ENCODE data around the gene PCDHA11. TPM values are rescaled to one million over a fixed set of nuclear protein-coding genes. Genes with fewer than 3 reads are reported as not detected.
"Not testable (repeated sequence)": the region's sequence is repeated elsewhere in the genome, so short reads cannot be mapped to it uniquely, and the experiment has no call there.

Gene PCDHA11
- total and polyA plus RNA-seq, 12 donors, result 0.07 to 1.5 (median 0.41) TPM; not detected in 2

GRCh38 chr5:140875085-140876065 lies 6.6 kb downstream of the PCDHA11 start, which contains the start of gene PCDHA12:
TSS of gene PCDHA12 (plus strand) at chr5:140875308. CDS start at chr5:140875473, 165 bp downstream.
- Histone ChIP-seq H3K27ac (peak within 1 kb of the TSS in 1 of 5 donors; percentile 22), H3K27me3 (peaks cover 16% of the 10 kb centered on the region), H3K36me3 (replicated peaks in 1 of 2) (no peaks in the 10 kb centered on the region), H3K4me1 (replicated peaks in 1 of 2) (no peaks in the 10 kb centered on the region), H3K4me3 (peak within 1 kb of the TSS in 1 of 4 donors; percentile 26), H3K9me3 (replicated peaks in 1 of 3) (no peaks in the 10 kb centered on the region)
- 11 to 27% (median 17%) methylated on average over 30 to 47 of the region's 47 CpGs for WGBS, 4 donors
- DNase-seq, result no peak
- intact Hi-C loops (cut with DNase I), result no loop called here
- TF ChIP-seq CTCF (IDR thresholded peaks at IDR 0.05) (no peak), POLR2A (IDR thresholded peaks at IDR 0.05) (no peak)

- peaks cover 16% of the 10 kb centered on the region for H3K27me3 ChIP-seq
- DNase-seq; H3K4me1 ChIP-seq (replicated peaks in 1 of 2); H3K4me3 ChIP-seq; H3K27ac ChIP-seq; H3K9me3 ChIP-seq (replicated peaks in 1 of 3); H3K36me3 ChIP-seq (replicated peaks in 1 of 2); intact Hi-C loops (cut with DNase I): not testable (repeated sequence)
- 30 to 51% (median 42%) methylated on average over 18 to 80 of the region's 80 CpGs for WGBS, 4 donors
These were observed 7.9 kb downstream of the PCDHA11 start for GRCh38 chr5:140876541-140877261.

DNA sequence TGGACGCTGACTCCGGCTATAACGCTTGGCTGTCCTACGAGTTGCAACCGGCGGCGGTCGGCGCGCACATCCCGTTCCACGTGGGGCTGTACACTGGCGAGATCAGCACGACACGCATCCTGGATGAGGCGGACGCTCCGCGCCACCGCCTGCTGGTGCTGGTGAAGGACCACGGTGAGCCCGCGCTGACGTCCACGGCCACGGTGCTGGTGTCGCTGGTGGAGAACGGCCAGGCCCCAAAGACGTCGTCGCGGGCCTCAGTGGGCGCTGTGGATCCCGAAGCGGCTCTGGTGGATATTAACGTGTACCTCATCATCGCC lies 8.5 kb downstream of the PCDHA11 start:
- TF ChIP-seq POLR2A (IDR thresholded peaks at IDR 0.05) (no peak), CTCF (IDR thresholded peaks at IDR 0.05) (no peak)
- no peak for DNase-seq
- H3K9me3 ChIP-seq (replicated peaks in 1 of 3), result no peaks in the 10 kb centered on the region
- H3K27ac ChIP-seq, result no peak overlapping the region
- no peak overlapping the region for H3K4me3 ChIP-seq
- peaks cover 16% of the 10 kb centered on the region for H3K27me3 ChIP-seq
- 35 to 39% (median 36%) methylated on average over 11 to 37 of the region's 37 CpGs for WGBS, 4 donors
- no peaks in the 10 kb centered on the region for H3K4me1 ChIP-seq (replicated peaks in 1 of 2)
- intact Hi-C loops (cut with DNase I), result no loop called here
- H3K36me3 ChIP-seq (replicated peaks in 1 of 2), result no peaks in the 10 kb centered on the region

- Histone ChIP-seq H3K4me1 (replicated peaks in 1 of 2) (no peaks in the 10 kb centered on the region), H3K9me3 (replicated peaks in 1 of 3) (no peaks in the 10 kb centered on the region), H3K36me3 (replicated peaks in 1 of 2) (no peaks in the 10 kb centered on the region), H3K27me3 (peaks cover 5% of the 10 kb centered on the region), H3K27ac (no peak within 1 kb of the TSS), H3K4me3 (peak within 1 kb of the TSS in 1 of 4 donors; percentile 35)
- no peak for TF ChIP-seq POLR2A (IDR thresholded peaks at IDR 0.05)
- peak in 4 of 6 experiments; percentile 13 to 41 (median 30) for TF ChIP-seq CTCF (IDR thresholded peaks at IDR 0.05)
- intact Hi-C loops (cut with DNase I), result no loop called here
- 9 to 14% (median 11%) methylated on average over 14 to 35 of the region's 35 CpGs for WGBS, 4 donors
- DNase-seq, result no peak
These were observed 13.3 kb downstream of the PCDHA11 start, which contains the start of gene PCDHA13 for GRCh38 chr5:140881889-140882590. TSS of gene PCDHA13 (plus strand) at chr5:140882124. CDS start at chr5:140882269, 145 bp downstream.

All from adrenal gland (tissue), 12 donors.